ENCODE data around the gene SPECC1. TPM values are rescaled to one million over a fixed set of nuclear protein-coding genes. Genes with fewer than 3 reads are reported as not detected.

The SPECC1 gene
- total RNA-seq, 1 donor from 2014 or later, result 69.6 TPM

Other genes with a start within 250 kb of the SPECC1 start
- 29.0 and 31.3 TPM in 2 replicates for gene ULK2, start 141.4 kb upstream of the SPECC1 start, total RNA-seq
- gene AKAP10, start 31.5 kb upstream of the SPECC1 start, total RNA-seq, result 32.9 and 38.2 TPM in 2 replicates